ENCODE data around the gene C11orf54.
"Not testable (repeated sequence)": the region's sequence is repeated elsewhere in the genome, so short reads cannot be mapped to it uniquely, and the experiment has no call there.

C11orf54 gene

GRCh38 chr11:93735627-93736026 lies 5.8 kb upstream of the C11orf54 start:
- DNase-seq, result no peak

- DNase-seq, result no peak
These were observed 5.3 kb upstream of the C11orf54 start for GRCh38 chr11:93736129-93736528.

DNA sequence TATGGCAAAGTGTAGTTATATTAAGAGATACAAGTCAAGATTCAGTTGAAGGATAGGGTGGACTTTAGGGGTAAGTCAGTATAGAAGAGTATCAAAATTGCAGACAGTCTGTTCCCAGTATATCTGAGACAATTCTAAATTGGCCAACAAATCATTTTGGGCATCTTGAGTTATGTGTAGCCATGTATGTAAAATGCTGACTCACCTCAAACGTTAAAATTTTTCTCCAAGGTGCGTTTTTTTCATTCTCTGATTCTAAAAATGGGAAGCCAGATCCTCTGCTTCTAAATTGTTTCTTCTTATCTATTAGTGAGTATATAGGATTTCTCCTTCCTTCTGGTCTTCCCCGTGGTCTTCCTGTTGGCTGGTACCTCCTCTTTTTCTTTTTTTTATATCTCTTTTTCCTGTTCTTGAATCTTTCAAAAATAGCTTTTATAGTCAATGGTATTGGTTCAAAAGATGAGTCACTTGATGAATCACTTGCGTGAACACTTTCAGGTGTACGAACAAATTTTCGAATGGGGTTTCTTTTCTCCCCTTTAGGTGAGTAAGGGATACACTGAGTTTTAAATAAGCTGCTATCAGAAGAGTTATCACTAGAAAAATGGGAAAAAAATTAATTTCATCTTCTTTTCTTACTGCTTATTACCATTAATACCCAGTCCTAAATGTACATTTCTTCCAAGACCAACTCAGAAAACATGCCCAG lies 3.4 kb upstream of the C11orf54 start:
- DNase-seq, result no peak

GRCh38 chr11:93738647-93739081 lies 2.8 kb upstream of the C11orf54 start:
- no peak for DNase-seq

- no peak for DNase-seq
These were observed 1.3 kb upstream of the C11orf54 start for GRCh38 chr11:93740031-93740729.

DNA sequence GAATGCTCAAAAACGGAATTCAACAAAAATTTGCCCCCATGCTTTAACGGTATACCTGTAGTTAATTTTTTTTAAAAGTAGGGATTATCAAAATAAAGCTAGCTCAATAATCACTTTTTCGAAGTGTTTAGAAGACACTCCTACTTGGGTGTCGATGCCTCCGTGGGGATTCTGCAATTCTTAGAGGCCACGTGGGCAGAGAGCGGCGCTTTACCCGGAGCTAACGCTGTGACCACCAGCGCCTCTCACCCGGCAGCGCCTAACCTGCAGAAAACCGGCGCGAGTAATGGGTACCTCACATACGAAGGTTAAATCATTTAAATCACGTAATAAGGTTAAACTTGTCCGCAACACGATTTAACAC lies 760 bp upstream of the C11orf54 start:
- DNase-seq, result no peak

GRCh38 chr11:93741882-93742226 lies 382 bp downstream of the C11orf54 start:
- DNase-seq, result no peak

GRCh38 chr11:93743291-93743690 lies 1.8 kb downstream of the C11orf54 start:
- DNase-seq, result no peak

DNA sequence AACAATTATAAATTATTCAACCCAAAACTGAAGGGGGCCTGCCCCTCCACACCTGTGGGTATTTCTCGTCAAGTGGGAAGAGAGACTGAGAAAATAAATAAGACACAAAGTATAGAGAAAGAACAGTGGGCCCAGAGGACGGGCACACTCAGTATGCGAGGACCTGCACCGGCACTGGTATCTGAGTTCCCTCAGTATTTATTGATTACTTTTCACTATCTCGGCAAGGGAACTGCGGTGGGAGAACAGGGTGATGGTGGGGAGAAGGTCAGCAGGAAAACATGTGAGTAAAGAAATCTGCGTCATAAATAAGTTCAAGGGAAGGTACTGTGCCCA lies 3.2 kb downstream of the C11orf54 start:
- no peak for DNase-seq

GRCh38 chr11:93745005-93745755 lies 3.7 kb downstream of the C11orf54 start:
- DNase-seq, result not testable (repeated sequence)

DNA sequence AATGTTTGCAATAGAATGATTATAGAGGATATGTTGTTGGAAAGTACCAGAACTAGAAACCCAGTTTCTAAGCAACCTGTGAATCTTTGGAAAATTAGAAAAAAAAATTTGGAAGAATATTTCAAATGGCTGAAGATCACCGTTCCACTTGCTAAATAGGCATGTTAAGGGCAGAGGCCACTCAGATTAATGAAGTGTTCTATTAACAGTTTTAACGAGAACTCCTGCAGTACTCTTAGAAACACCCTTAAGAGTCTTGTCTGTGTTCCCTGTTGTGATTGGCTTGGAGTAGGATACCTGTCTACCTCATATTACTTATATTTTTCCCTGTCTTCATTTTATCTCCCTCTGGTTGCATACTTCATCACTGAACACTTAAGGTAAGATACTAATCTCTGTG lies 4.6 kb downstream of the C11orf54 start:
- DNase-seq, result no peak

DNA sequence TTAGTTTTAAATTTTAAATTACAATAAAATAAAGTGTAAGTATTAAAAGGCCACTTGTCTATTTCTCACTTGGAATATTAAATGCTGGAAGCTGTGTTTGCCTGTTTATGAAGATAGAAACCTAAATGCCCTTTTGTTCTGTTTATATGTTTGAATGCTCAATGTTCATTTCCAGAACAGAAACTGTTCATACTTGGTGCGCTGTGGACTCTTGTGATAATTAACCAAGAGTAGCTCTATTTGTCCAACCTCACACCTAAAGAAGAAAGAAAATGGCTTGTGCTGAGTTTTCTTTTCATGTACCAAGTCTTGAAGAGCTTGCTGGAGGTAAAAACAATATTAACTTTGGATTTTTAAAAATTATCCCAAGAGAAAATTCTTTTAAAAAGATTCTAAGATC lies 5.7 kb downstream of the C11orf54 start:
- no peak for DNase-seq

- DNase-seq, result no peak
These were observed 9.5 kb downstream of the C11orf54 start for GRCh38 chr11:93751001-93751400.

- DNase-seq, result no peak
These were observed 11.8 kb downstream of the C11orf54 start for GRCh38 chr11:93753241-93753640.

DNA sequence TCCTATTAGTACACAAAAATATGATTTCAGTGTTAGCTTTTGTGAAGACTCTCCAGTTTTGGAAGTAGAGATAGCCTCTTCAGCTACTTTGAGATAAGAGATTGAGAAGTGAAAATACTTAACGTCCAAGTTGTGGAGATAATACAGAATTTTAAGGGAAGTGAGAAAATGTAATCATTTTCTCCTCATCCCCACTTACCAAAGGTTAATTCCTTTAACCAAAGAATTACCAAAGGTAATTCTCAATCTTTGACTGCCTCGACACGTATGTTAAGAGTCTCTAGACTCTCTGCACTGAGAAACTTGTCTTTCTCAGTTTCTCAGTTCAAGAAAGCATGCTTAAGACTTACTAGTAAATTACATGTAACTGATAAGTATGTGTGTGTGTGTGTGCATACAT lies 15.3 kb downstream of the C11orf54 start:
- no peak for DNase-seq

GRCh38 chr11:93757301-93757700 lies 15.8 kb downstream of the C11orf54 start:
- DNase-seq, result no peak

- no peak for DNase-seq
These were observed 16.7 kb downstream of the C11orf54 start for GRCh38 chr11:93757924-93758865.

DNA sequence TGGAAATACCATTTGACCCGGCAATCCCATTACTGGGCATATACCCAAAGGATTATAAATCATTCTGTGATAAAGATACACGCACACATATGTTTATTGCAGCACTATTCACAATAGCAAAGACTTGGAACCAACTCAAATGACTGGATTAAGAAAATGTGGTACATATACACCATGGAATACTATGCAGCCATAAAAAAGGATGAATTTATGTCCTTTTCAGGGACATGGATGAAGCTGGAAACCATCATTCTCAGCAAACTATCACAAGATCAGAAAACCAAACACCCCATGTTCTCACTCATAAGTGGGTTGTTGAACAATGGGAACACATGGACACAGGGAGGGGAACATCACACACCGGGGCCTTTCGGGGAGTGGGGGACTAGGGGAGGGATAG lies 17.7 kb downstream of the C11orf54 start:
- not testable (repeated sequence) for DNase-seq

GRCh38 chr11:93761910-93762309 lies 20.4 kb downstream of the C11orf54 start:
- DNase-seq, result no peak

DNA sequence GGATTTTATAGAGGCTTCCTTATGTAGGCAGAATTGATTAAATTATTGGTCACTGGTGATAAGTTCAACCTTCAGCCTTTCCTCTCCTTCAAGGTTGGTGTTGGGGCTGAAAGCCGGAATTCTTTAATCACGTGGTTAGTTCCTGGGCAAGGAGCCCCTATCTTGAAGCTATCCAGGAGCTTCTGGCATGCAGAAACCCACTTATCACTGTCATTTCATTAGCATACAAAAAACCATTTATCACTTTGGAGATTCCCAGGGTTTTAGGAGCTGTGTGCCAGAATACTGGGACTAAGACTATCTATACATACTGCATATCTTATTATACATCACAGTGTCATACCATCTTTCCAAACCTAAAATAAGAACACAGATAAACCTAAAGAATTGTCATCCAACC lies 24.1 kb downstream of the C11orf54 start:
- no peak for DNase-seq

DNA sequence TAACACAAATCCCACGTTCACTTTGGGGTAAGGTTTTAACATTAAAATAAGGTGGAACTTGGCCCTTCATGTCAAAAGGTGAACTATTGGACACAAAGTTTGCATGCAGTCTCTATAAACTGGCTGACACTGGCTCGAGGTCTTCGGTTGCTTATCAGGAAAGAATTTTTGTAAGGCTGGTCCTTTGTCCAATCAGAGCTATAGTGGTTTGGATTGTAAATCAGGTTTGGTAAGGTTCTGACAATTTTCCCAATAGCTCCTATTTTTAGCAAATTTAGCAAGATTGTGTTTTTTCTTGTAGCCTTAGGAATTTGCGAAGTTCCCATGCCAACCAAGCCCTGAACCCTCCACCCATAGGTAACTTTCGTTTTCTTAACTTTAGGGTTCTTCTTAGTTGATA lies 25.0 kb downstream of the C11orf54 start:
- DNase-seq, result no peak

DNA sequence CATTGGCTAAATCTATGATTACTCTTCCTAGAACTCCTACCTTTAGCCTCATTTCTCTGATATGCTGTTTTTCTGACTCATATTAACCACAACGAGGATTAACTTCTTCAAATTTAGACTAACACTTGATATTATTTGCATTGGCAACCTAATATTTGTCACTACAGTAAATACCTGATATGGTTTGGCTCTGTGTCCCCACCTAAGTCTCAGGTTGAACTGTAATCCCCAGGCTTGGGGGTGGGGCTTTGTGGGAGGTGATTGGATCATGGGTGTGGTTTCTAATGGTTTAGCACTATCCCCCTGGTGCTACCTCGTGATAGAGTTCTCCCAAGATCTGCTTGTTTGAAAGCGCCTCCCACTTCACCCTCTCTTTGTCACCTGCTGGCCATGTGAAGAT lies 25.5 kb downstream of the C11orf54 start:
- DNase-seq, result no peak

DNA sequence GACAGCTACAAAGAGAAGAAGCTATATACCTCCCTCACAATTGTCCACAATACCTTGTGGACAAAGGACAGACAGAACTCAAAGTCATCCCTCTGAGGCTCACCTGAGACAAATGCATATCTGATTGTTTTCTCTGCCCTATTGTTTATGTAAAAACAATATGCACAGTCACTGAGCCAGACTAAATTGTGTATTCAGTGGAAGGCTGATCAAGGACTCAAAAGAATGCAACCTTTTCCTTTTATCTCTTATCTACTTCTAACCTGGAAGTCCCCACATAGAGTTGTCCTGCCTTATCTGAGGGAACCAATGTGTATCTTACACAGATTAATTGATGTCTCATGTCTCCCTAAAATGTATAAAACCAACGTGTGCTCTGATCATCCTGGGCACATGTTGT lies 28.7 kb downstream of the C11orf54 start:
- DNase-seq, result no peak

Data from SIG-M5 (cell line).